Breast epithelium (tissue), 3 donors: Measurements from ENCODE around the gene HAPLN3.

Experiments used
- POLR2A ChIP-seq: fragments of 450-650 bp; IDR thresholded peaks from one replicate; pipeline ENCODE4 v1.6.1; 2016; ENCODE audit warnings: antibody characterized with exemption, mild to moderate bottlenecking, moderate library complexity
- TF ChIP-seq, protein P1 (sequence below), 3 donors: fragments of 450-650 bp; IDR thresholded peaks; one replicate each; pipeline ENCODE4 v1.5.1; 2016 to 2017; ENCODE audit warnings: antibody characterized with exemption in 3 of 3, mild to moderate bottlenecking in 3 of 3, moderate library complexity in 3 of 3

GRCh38 chr15:88894348-88894818, 961 bp downstream of the HAPLN3 start:
- TF ChIP-seq, protein P1, sequence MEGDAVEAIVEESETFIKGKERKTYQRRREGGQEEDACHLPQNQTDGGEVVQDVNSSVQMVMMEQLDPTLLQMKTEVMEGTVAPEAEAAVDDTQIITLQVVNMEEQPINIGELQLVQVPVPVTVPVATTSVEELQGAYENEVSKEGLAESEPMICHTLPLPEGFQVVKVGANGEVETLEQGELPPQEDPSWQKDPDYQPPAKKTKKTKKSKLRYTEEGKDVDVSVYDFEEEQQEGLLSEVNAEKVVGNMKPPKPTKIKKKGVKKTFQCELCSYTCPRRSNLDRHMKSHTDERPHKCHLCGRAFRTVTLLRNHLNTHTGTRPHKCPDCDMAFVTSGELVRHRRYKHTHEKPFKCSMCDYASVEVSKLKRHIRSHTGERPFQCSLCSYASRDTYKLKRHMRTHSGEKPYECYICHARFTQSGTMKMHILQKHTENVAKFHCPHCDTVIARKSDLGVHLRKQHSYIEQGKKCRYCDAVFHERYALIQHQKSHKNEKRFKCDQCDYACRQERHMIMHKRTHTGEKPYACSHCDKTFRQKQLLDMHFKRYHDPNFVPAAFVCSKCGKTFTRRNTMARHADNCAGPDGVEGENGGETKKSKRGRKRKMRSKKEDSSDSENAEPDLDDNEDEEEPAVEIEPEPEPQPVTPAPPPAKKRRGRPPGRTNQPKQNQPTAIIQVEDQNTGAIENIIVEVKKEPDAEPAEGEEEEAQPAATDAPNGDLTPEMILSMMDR (IDR thresholded peaks at IDR 0.05) = peak; percentile 6 to 61 (median 57)
- TF ChIP-seq POLR2A = no peak
